ENCODE measurements around the gene IRF7.

Gene IRF7

DNA sequence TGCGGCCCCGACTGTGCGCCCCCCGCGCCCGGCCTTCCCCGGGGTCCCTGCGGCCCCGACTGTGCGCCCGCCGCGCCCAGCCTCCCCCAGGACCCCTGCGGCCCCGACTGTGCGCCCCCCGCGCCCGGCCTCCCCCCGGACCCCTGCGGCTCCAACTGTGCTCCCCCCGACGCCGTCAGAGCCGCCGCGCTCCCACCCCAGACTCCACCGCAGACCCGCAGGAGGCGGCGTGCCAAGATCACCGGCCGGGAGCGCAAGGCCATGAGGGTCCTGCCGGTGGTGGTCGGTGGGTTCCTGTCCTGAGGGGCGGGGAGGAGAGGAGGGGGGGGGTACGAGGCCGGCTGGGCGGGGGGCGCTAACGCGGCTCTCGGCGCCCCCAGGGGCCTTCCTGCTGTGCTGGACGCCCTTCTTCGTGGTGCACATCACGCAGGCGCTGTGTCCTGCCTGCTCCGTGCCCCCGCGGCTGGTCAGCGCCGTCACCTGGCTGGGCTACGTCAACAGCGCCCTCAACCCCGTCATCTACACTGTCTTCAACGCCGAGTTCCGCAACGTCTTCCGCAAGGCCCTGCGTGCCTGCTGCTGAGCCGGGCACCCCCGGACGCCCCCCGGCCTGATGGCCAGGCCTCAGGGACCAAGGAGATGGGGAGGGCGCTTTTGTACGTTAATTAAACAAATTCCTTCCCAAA lies 24.4 kb upstream of the IRF7 start:
- DNase-seq, result peak in 1 of 2 donors; percentile 28

DNA sequence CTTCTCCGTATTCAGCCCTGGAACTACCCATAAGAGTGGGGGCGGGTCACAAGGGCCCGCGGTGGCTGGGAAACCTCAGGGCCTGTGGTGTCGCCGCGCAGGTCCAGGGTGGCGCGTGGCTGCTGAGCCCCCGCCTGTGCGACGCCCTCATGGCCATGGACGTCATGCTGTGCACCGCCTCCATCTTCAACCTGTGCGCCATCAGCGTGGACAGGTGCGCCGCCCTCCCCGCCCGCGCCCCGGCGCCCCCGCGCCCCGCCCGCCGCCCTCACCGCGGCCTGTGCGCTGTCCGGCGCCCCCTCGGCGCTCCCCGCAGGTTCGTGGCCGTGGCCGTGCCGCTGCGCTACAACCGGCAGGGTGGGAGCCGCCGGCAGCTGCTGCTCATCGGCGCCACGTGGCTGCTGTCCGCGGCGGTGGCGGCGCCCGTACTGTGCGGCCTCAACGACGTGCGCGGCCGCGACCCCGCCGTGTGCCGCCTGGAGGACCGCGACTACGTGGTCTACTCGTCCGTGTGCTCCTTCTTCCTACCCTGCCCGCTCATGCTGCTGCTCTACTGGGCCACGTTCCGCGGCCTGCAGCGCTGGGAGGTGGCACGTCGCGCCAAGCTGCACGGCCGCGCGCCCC lies 23.7 kb upstream of the IRF7 start:
- no peak for DNase-seq

DNA sequence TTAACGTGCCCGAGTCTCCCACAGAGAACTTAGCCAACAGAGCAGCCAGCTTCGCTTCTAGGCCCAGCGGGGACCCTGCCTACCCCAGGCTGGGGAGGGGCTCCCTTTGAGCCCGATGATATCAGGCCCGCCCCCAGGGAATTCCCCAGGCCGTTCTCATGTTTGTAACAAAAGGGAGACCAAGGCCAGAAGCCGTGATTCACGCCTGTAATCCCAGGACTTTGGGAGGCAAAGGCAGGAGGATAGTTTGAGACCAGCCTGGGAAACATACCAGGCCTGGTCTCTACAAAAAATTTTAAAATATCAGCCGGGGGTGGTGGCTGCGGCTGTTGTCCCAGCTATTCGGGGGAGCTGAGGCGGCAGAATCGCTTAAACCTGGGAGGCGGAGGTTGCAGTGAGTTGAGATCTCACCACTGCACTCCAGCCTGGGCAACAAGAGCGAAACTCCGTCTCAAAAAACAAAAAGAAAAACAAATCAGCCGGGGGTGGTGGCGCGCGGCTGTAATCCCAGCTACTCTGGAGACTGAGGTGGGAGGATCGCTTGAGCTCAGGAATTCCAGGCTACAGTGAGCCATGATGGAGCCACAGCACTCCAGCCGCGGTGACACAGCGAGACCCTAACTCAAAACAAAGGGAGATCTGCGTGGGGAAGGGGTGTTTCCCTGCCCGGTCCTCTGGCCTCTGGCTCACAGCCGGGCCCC lies 23.0 kb upstream of the IRF7 start:
- DNase-seq, result no peak

DNA sequence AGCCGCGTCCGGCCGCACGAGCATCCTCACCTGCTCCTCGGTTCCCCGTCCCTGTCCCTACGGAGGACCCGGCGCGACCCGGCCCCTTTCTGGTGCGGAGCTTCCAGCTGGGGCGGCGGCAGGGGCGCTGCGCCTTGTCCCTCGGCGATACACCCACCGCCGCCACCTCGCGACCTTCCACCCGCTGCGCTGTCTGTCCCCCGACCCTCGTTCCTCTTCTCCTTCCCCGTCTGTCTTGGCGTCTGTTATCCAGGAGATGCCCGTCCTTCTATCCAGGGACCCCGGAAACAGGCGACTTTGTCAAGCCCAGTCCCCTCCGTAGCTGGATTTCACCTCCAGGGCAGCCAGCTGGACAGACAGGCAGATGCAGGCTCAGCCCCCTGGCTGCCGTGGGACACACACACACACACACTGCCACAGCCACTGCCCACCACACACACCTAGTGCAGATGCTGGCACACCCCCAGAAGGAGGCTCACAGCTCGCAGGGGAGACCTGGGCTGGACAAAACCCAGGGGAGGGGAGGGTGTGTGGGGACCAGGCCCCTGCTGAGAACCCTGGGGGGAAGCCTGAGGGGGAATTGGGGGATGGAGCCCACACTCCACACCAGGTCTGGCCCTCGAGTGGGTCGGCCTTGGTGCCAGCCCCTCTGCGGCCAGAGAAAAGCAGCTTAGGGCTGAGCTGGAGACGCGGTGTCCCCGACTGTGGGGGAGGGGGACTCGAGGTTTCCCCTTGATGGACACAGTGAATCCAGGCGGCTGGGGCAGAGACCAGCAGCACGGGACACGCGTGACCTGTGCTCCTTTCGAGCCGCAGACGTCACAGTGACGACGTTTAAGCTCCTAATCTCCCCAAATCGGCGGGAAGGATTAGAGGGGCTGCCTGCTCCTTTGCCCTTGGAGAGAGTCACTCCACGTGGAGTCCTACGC lies 22.1 kb upstream of the IRF7 start:
- no peak for DNase-seq

DNA sequence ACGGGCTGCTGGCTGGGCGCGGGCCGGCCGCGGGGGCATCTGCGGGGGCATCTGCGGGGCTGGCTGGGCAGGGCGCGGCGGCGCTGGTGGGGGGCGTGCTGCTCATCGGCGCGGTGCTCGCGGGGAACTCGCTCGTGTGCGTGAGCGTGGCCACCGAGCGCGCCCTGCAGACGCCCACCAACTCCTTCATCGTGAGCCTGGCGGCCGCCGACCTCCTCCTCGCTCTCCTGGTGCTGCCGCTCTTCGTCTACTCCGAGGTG lies 21.5 kb upstream of the IRF7 start:
- no peak for DNase-seq

DNA sequence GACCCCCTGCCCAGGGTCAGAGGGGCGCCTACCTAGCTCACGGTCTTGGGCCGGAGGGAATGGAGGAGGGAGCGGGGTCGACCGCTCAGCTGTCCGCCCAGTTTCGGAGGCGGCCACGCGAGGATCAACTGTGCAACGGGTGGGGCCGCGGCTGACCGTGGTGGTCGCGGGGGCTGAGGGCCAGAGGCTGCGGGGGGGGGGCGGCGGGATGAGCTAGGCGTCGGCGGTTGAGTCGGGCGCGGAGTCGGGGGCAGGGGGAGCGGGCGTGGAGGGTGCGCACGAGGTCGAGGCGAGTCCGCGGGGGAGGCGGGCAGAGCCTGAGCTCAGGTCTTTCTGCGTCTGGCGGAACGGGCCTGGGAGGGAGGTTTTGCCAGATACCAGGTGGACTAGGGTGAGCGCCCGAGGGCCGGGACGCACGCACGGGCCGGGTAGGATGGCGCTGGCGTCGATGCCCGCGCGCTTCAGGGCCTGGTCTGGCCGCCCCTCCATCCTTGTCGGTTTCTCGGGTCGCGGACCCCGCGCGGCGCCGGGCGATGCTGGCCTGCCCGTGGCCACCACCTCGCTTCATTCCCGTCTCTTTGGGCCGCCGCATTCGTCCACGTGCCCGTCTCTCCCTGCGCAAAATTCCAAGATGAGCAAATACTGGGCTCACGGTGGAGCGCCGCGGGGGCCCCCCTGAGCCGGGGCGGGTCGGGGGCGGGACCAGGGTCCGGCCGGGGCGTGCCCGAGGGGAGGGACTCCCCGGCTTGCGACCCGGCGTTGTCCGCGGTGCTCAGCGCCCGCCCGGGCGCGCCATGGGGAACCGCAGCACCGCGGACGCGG lies 21.0 kb upstream of the IRF7 start, which contains the start of gene DRD4:
Gene DRD4, plus strand, starts transcription at position 759 of the 822 bp plus-strand sequence. Its CDS starts 36 bp downstream, at position 795.
- DNase-seq, result no peak

DNA sequence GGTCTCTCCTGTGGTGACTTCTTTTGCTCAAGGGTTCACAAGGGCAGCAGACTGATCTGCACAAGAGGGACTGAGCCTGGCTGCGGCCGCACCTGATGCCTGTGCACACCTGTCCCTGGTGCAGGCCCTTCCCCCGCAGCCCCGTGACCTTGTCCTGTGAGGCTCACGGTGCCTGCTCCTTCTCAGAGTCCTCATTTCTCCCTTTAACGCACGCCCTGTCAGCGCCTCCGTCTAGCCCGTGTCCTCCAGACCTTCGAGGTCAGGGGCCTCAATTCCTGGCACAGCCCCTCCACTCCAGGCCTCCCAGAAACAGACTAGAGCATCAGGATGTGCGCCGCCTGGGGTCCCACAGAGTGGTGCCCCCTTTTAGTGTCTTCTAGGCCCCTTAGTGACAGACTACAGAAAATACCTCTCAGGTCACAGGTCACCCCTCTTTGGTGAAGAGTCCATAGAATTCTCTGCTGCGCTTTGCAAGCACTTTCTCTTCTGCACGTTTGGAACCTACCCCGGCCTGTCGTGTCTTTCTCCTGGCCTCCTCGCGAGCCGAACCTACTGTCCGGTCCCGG lies 20.3 kb upstream of the IRF7 start:
- DNase-seq, result no peak

DNA sequence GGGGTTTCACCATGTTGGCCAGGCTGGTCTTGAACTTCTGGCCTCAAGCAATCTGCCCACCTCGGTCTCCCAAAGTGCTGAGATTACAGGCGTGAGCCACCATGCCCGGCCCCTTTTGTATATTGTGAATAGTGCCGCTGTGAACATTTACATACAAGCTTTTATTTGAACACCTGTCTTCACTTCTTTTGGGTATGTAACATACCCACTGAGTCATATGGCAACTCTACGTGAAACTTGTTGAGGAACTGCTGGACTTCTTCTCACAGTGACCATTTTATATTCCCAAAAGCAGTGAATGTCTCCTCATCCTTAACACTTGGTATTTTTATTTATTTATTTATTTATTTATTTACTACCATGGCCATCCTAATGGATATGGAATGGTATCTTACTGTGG lies 15.1 kb upstream of the IRF7 start:
- DNase-seq, result no peak

DNA sequence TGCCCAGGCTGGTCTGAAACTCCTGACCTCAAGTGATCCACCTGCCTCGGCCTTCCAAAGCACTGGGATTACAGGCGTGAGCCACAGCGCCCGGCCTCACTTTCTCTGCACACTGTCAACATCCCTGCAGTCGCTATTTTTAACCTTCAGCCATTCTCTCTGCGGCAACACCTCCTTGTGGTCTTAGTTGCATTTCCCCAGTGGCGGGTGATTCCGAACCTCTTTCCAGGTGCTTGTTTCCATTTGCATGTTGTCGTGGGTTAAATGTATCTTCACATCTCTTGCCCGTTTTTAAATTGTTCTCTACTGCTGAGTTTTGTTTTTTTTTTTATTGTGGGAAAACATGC lies 13.5 kb upstream of the IRF7 start:
- DNase-seq, result peak; percentile 26 to 63

DNA sequence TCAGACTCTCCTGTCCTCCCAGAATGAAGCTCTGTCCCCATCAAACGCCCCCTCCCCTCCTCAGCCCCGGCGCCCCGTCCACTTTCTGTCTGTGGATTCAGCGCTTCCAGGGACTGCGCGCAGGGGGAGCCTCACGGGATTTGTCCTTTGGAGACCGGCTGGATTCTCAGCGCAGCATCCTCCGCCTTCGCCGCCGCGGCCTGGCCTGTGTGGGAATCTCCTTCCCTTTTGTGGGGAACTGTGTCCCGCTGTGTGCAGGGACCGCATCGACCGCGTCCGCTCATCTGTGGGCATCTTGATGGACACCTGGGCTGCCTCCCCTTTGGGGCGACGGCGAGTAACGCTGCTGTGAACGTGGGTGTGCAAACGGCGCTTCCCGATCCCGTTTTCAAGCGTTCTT lies 12.3 kb upstream of the IRF7 start:
- DNase-seq, result no peak

DNA sequence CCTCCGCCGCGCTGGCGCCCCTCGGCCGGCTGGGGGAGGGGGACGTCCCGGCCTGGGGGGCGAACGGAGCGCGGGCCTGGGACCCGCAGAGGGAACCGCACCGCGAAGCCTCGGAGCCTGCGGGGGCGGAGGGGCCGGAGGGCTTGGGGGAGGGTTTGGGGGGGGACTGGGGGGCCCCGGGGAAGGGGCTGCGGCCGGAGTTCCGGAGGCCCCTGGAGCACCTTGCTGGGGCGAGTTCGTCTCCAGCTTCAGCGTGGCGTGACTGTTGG lies 11.5 kb upstream of the IRF7 start:
- no peak for DNase-seq

DNA sequence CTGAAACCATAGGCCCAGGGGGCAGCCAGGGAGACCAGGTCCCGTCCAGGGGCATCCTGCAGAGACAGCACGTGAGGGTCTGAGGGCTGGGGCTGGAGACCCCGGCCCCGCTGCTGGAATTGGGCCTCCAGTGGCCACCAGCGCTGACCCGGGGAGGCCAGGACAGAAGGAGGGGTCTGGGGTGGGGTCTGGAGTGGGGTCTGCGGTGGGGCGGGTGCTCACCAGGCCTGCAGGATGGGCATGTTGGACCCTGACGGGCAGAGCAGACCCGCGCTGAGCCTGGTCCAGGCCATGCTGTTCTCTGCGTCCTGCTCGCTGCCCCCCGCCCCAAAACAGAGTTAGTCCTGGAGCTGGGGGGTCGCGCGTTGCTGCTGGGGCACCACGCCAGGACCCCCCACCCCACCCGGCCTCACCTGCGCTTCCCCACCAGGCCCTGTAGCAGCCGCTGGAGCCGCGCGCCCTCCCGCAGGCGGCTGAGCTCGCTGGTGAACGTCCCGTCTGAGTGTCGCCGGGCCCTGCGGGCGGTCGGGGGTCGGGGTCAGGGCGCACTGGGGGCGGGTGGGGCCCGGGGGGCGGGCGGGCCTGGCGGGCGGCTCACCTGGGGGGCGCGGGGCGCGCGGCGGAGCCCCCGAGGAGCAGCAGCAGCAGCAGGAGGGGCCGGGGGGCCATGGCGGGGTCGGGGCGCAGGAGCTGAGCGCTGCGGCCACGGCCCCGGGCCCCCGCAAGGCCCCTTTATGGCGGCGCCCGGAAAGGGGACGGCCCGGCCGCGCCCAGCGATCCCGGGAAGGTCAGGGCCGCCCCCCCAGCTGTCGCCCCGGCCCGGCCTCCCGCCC lies 10.9 kb upstream of the IRF7 start, which contains the start of gene SCT:
Gene SCT, minus strand, starts transcription at position 707 of the 833 bp plus-strand sequence. Its CDS starts 38 bp downstream, at position 669.
- DNase-seq, result no peak

DNA sequence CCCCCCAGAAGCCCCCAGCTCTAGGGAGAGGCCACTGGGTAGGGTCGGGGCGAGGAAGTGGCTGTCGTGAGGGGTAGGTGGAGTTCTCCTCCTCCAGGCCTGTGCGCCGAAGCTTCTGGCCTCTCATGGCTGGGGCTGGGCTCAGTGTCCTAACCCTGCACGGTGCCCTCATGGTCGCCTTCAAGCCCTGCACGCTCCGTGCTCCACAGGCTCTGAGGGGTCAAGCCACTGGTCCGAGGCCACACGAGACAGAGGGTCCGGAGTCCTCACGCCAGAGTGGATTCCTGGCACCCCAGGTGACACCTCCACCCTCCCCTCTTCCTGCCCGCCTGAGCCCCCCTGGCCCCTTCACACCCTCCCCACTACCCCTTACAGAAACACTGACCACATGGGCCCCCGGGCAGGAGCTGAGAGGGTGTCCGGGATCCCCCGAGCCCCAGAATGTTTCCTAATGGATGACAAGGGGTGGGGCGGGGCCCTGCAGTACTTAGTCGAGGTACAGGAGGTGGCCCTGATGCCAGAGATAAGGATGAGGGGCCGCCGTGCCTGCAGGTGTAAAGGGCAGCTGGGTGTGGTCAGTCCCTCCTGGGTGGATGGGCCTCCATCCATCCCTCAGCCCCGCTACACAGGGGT lies 10.0 kb upstream of the IRF7 start:
- no peak for DNase-seq

DNA sequence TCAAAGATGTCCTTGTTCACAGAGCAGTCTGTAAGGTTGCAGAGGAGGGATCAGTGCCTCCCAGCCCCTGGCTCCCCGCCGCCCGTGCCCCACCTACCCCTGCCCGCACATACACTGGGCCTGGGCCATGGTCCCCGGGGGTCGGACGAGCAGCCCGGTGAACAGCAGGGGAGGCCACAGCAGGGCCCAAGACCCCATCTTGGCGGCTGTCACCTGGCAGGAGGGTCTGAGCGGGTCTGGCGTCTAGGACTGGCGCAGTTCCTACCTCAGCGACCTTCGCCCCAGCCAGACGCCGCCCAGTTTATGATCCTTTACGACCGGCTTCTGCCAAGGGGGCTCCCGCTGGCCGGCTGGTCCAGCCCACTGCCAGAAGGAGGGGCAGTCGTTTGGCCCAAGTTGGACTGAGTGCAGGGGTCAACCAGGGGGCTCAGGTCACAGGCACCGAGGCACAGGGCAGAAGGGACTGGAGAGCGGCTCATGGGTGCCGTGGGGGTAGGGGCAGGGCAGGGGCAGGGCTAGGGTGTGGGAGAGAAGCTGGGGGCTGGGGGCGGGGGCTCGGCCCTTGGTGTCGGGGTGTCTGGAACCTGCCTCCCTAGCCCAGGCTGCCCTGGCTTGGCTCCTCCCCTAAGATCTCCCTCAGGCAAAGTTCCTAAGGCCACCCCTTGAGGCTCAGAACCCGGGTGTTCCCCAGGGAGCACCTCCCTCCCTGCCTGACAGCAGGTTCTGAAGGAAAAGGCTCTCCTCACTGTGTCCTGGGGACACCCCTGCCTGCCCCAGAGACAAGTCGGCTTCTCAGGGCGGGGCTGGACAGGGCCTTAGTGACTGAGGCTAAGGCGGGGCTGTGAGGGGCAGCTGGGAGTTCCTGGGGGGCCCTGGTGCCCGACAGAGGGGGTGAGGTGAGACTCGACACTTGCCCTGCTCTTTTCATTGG lies 9.2 kb upstream of the IRF7 start, which contains the start of gene CDHR5:
Gene CDHR5, minus strand, starts transcription at position 251 of the 931 bp plus-strand sequence. Its CDS starts 53 bp downstream, at position 198.
- no peak for DNase-seq

DNA sequence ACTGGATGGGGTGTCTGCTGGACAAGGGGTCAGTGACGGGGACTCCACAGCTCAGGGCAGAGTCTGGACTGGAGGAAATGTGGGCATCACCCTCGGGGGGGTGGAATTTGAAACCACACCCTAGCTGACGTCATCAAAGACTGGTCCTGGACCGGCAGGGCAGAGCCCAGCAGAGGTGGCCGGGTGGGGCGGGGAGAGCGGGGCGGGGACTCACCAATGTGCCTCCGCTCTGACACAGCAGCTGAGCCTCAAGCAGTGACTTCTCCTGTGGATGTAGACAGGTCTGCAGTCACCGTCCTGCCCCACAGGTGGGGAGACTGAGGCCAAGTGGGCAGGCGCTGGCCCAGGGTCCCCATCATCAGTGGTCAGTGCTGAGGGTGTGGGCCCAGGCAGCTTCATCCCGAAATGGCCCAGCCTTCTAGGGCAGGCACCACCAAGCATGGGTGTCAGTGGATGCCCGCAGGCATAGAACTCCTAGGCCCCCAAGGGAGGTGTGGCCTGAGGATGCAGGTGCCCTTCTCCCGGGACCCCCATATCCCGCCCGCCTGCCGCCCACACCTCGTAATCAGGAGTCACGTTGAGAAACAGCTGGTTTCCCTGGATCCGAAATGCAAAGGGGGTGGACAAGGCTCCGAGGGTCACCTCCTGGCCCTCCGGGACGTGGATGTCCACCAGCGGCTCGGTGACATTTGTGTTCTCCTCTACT lies 8.4 kb upstream of the IRF7 start:
- DNase-seq, result no peak

DNA sequence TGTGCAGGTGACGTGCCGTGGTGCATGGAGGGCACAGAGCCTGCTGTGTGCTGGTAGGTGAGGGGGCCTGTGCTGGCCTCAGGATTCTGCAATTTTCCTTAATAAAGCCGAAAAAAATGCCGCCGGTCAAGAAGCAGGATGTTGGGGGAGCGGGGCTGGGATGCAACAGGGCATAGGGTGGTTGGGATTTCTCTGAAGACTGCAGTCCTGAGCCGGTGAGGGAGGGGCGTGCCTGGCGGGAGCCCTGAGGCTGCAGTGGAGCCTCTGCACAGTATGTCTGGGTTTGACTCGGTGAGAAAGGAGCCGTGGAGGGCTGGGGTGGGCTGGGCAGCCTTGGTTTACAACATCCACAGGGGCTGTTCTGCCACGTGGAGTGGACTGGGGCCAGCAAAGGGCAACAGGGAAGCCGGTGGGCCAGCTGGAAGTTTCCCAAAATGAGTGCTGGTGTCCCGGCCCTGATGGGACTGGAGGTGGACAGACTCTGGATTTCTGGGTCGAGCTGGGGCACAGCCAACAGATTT lies 7.7 kb upstream of the IRF7 start:
- DNase-seq, result no peak

DNA sequence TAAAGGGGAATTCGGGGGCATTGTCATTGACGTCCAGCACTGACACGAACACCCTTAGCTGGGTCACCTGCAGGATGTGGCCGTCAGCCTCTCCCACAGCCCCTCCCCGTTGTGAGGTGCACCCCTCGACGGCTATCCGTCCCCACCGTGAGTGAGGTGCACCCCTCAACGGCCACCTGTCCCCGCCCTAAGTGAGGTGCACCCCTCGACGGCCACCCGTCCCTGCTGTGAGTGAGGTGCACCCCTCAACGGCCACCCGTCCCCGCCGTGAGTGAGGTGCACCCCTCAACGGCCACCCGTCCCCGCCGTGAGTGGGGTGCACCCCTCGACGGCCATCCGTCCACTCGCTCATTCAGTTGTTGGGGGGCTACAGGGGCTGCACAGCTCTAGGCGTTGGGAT lies 6.1 kb upstream of the IRF7 start:
- no peak for DNase-seq

DNA sequence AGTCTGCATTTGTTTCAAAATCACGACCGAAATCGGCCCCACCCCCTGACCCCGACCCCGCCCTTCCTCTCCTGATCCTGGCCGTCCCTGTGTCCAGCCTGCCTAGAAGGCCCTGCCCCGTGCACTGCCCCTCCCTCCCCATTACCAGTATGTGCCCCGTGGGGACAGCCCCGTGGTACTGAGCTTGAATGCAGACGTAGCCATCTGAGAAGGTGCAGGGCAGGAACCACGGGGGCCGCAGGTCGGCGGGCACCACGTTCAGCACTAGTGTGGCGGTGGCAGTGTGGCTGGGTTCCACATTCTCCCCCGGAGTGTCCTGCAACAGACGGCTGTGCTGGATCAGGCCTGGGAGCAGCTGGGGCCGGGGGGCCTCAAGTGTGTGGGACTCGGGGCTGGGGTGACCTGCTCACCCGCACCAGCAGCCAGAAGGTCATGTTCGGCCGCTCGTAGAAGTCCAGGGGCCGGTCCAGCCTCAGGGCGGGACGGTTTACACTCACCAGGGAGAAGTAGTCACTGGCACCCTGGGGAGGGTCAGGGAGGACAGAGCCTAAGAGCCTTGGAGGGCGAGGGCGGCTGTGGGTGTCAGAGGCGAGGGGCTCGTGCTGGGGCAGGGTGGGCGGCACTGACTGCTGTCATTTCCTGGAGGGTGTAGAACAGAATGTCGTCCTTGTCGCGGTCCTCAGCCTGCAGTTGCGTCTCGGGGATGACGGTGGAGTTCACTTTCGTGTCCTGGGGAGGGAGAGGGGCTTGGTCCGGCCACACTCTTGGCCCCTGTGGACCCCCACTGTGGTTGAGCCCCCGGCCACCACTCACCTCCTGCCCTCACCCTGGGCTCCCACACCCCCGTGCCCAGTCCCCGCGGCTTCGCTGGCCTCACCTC lies 5.4 kb upstream of the IRF7 start:
- DNase-seq, result no peak

Data from CD4-positive, alpha-beta T cell treated with Interleukin-4 for 1 hour (primary cell).